Smooth muscle cell (in vitro differentiated cells): ENCODE data around the gene PRPS2. TPM values are rescaled to one million over a fixed set of nuclear protein-coding genes. Genes with fewer than 3 reads are reported as not detected.

Experiments used
- DNase-seq: peaks from one replicate; lab custom pipeline; 2025; ENCODE audit not compliant: unreplicated experiment; lab: John Stamatoyannopoulos, UW
- H2AFZ ChIP-seq: fragments of 200-600 bp; sonication (generic); 2 replicates; pipeline ENCODE4 v1.6.0; 2016; ENCODE audit warnings: antibody characterized with exemption, low read depth, mild to moderate bottlenecking
- H3F3A ChIP-seq: fragments of 200-600 bp; sonication (generic); 2 replicates; pipeline ENCODE4 v1.6.0; 2017; ENCODE audit warnings: antibody characterized with exemption, low read depth
- H3K27ac ChIP-seq: fragments of 200-600 bp; sonication (generic); 2 replicates; pipeline ENCODE4 v1.5.1; 2016; ENCODE audit warnings: low read depth, mild to moderate bottlenecking
- H3K27me3 ChIP-seq: fragments of 200-600 bp; sonication (generic); 2 replicates; pipeline ENCODE4 v1.6.1; 2016; ENCODE audit warnings: low read depth, mild to moderate bottlenecking
- H3K36me3 ChIP-seq: fragments of 200-600 bp; sonication (generic); 2 replicates; pipeline ENCODE4 v1.5.1; 2016; ENCODE audit warnings: low read depth
- H3K4me1 ChIP-seq: fragments of 200-600 bp; sonication (generic); 2 replicates; pipeline ENCODE4 v1.5.1; 2016; ENCODE audit warnings: low read depth
- H3K4me2 ChIP-seq: fragments of 200-600 bp; sonication (generic); 2 replicates; pipeline ENCODE4 v1.6.0; 2016; ENCODE audit warnings: mild to moderate bottlenecking
- H3K4me3 ChIP-seq: fragments of 200-600 bp; sonication (generic); 2 replicates; pipeline ENCODE4 v1.5.1; 2016; ENCODE audit warnings: mild to moderate bottlenecking
- H3K79me2 ChIP-seq: fragments of 200-600 bp; sonication (generic); 2 replicates; pipeline ENCODE4 v1.6.0; 2016; ENCODE audit warnings: low read depth, mild to moderate bottlenecking
- H3K9ac ChIP-seq: fragments of 200-600 bp; sonication (generic); 2 replicates; pipeline ENCODE4 v1.6.0; 2016; ENCODE audit warnings: low read depth
- H3K9me3 ChIP-seq: fragments of 200-600 bp; sonication (generic); replicated peaks from 2 replicates; pipeline ENCODE4 v1.5.1; 2016; ENCODE audit warnings: low read depth
- H4K20me1 ChIP-seq: fragments of 200-600 bp; sonication (generic); 2 replicates; pipeline ENCODE4 v1.6.0; 2016; ENCODE audit warnings: low read depth
- WGBS: methylation state at CpG from one replicate; pipeline ENCODE4 v1.1.7; 2016; ENCODE audit warnings: low lambda C conversion rate; 5-methylcytosine and 5-hydroxymethylcytosine counted together
- polyA plus RNA-seq: library from polyadenylated mRNA; unstranded; fragments of >200 nt; fragmentation: Nextera tagmentation; extraction: Ambion mirVana; gene quantifications from 2 replicates; pipeline ENCODE4 v1.2.1, GENCODE V29; 2016
- total RNA-seq: library from RNA; depleted of rRNA; stranded (reverse); fragments of >200 nt; gene quantifications from 2 replicates; pipeline ENCODE4 v1.2.3, GENCODE V29; 2014
- TF ChIP-seq, protein P1 (sequence below): fragments of 200-600 bp; sonication (generic); IDR thresholded peaks from 2 replicates; pipeline ENCODE4 v1.5.1; 2017; ENCODE audit warnings: borderline replicate concordance, mild to moderate bottlenecking, antibody characterized with exemption; ENCODE audit not compliant: insufficient read depth, poor library complexity, severe bottlenecking

Gene PRPS2
- total and polyA plus RNA-seq, 2 experiments from 2014 or later, result 14.5 to 28.0 TPM

GRCh38 chrX:12792711-12793110 is 1.5 kb downstream of the PRPS2 start:
- no peak overlapping the region for H3K27ac ChIP-seq

GRCh38 chrX:12794654-12795053 is 3.4 kb downstream of the PRPS2 start:
- no peaks in the 10 kb centered on the region for H4K20me1 ChIP-seq
- H3K9ac ChIP-seq, result no peak overlapping the region
- H3K4me1 ChIP-seq, result peaks cover 8% of the 10 kb centered on the region
- H3K27ac ChIP-seq, result no peak overlapping the region
- no peak for DNase-seq
- H3K36me3 ChIP-seq, result no peaks in the 10 kb centered on the region
- no peak overlapping the region for H3K4me2 ChIP-seq
- no peaks in the 10 kb centered on the region for H3K27me3 ChIP-seq
- H3K79me2 ChIP-seq, result no peaks in the 10 kb centered on the region
- H2AFZ ChIP-seq, result no peak overlapping the region
- H3K9me3 ChIP-seq, result no peaks in the 10 kb centered on the region
- H3F3A ChIP-seq, result no peaks in the 10 kb centered on the region
- 69% methylated on average over 6 of the region's 6 CpGs for WGBS
- TF ChIP-seq, protein P1, sequence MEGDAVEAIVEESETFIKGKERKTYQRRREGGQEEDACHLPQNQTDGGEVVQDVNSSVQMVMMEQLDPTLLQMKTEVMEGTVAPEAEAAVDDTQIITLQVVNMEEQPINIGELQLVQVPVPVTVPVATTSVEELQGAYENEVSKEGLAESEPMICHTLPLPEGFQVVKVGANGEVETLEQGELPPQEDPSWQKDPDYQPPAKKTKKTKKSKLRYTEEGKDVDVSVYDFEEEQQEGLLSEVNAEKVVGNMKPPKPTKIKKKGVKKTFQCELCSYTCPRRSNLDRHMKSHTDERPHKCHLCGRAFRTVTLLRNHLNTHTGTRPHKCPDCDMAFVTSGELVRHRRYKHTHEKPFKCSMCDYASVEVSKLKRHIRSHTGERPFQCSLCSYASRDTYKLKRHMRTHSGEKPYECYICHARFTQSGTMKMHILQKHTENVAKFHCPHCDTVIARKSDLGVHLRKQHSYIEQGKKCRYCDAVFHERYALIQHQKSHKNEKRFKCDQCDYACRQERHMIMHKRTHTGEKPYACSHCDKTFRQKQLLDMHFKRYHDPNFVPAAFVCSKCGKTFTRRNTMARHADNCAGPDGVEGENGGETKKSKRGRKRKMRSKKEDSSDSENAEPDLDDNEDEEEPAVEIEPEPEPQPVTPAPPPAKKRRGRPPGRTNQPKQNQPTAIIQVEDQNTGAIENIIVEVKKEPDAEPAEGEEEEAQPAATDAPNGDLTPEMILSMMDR, result no peak
- no peak overlapping the region for H3K4me3 ChIP-seq

More at GRCh38 chrX:12792711-12793110, 1.5 kb downstream of the PRPS2 start:
- H3K4me2 ChIP-seq, result peak overlapping the region; percentile 78
- no peaks in the 10 kb centered on the region for H3K27me3 ChIP-seq
- no peak for DNase-seq
- no peaks in the 10 kb centered on the region for H3K9me3 ChIP-seq
- no peaks in the 10 kb centered on the region for H3K79me2 ChIP-seq
- H3F3A ChIP-seq, result no peaks in the 10 kb centered on the region
- TF ChIP-seq, protein P1, result no peak
- H2AFZ ChIP-seq, result no peak overlapping the region
- 75% methylated on average over 3 of the region's 3 CpGs for WGBS
- no peaks in the 10 kb centered on the region for H4K20me1 ChIP-seq
- H3K9ac ChIP-seq, result no peak overlapping the region
- H3K4me1 ChIP-seq, result peaks cover 8% of the 10 kb centered on the region
- no peaks in the 10 kb centered on the region for H3K36me3 ChIP-seq
- H3K4me3 ChIP-seq, result peak overlapping the region; percentile 67

- H3K4me1 ChIP-seq, result no peaks in the 10 kb centered on the region
- 60% methylated on average over 3 of the region's 3 CpGs for WGBS
- no peaks in the 10 kb centered on the region for H3K9me3 ChIP-seq
- H3K27ac ChIP-seq, result no peak overlapping the region
- H3K4me2 ChIP-seq, result no peak overlapping the region
- DNase-seq, result no peak
- H3K4me3 ChIP-seq, result no peak overlapping the region
- H4K20me1 ChIP-seq, result no peaks in the 10 kb centered on the region
- TF ChIP-seq, protein P1, result no peak
- H3K79me2 ChIP-seq, result no peaks in the 10 kb centered on the region
- no peaks in the 10 kb centered on the region for H3K36me3 ChIP-seq
- H3F3A ChIP-seq, result no peaks in the 10 kb centered on the region
- H3K9ac ChIP-seq, result no peak overlapping the region
- H3K27me3 ChIP-seq, result no peaks in the 10 kb centered on the region
- no peak overlapping the region for H2AFZ ChIP-seq
Measured at GRCh38 chrX:12798601-12799000, 7.4 kb downstream of the PRPS2 start.

GRCh38 chrX:12799118-12799517 is 7.9 kb downstream of the PRPS2 start:
- no peaks in the 10 kb centered on the region for H3K27me3 ChIP-seq
- TF ChIP-seq, protein P1, result no peak
- no peaks in the 10 kb centered on the region for H3K9me3 ChIP-seq
- H3K79me2 ChIP-seq, result no peaks in the 10 kb centered on the region
- no peaks in the 10 kb centered on the region for H3F3A ChIP-seq
- H3K9ac ChIP-seq, result no peak overlapping the region
- no peak overlapping the region for H3K4me3 ChIP-seq
- no peak overlapping the region for H2AFZ ChIP-seq
- H3K4me1 ChIP-seq, result no peaks in the 10 kb centered on the region
- H3K27ac ChIP-seq, result no peak overlapping the region
- WGBS, result 89% methylated on average over 13 of the region's 13 CpGs
- H3K36me3 ChIP-seq, result no peaks in the 10 kb centered on the region
- DNase-seq, result no peak
- H3K4me2 ChIP-seq, result no peak overlapping the region
- H4K20me1 ChIP-seq, result no peaks in the 10 kb centered on the region
